Measurements from ENCODE around the gene SPRED2.

Gene SPRED2

GRCh38 chr2:65386344-65386743 is 46.1 kb downstream of the SPRED2 start:
- no peak for DNase-seq (ENCODE audit: low read depth)

- no peak for DNase-seq (ENCODE audit: low read depth)
These were observed 48.6 kb downstream of the SPRED2 start for GRCh38 chr2:65383541-65384488.

- peak; percentile 90 for DNase-seq (ENCODE audit: low read depth)
These were observed 49.5 kb downstream of the SPRED2 start for GRCh38 chr2:65382776-65383357.

- no peak for DNase-seq (ENCODE audit: low read depth)
These were observed 50.1 kb downstream of the SPRED2 start for GRCh38 chr2:65382323-65382722.

- no peak for DNase-seq (ENCODE audit: low read depth)
These were observed 50.8 kb downstream of the SPRED2 start for GRCh38 chr2:65381607-65382051.

GRCh38 chr2:65380255-65380654 is 52.1 kb downstream of the SPRED2 start:
- DNase-seq (ENCODE audit: low read depth): no peak

- DNase-seq (ENCODE audit: low read depth): no peak
These were observed 52.7 kb downstream of the SPRED2 start for GRCh38 chr2:65379721-65380171.

- DNase-seq (ENCODE audit: low read depth): no peak
These were observed 53.2 kb downstream of the SPRED2 start for GRCh38 chr2:65379223-65379622.

- DNase-seq (ENCODE audit: low read depth): no peak
These were observed 54.1 kb downstream of the SPRED2 start for GRCh38 chr2:65378290-65378689.

- peak; percentile 67 for DNase-seq (ENCODE audit: low read depth)
These were observed 54.7 kb downstream of the SPRED2 start for GRCh38 chr2:65377556-65378192.

- DNase-seq (ENCODE audit: low read depth): no peak
These were observed 56.7 kb downstream of the SPRED2 start for GRCh38 chr2:65375723-65376122.

GRCh38 chr2:65374999-65375398 is 57.4 kb downstream of the SPRED2 start:
- DNase-seq (ENCODE audit: low read depth): no peak

- DNase-seq (ENCODE audit: low read depth): no peak
These were observed 57.8 kb downstream of the SPRED2 start for GRCh38 chr2:65374575-65374974.

GRCh38 chr2:65373365-65373918 is 59.0 kb downstream of the SPRED2 start:
- DNase-seq (ENCODE audit: low read depth): no peak

- no peak for DNase-seq (ENCODE audit: low read depth)
These were observed 59.8 kb downstream of the SPRED2 start for GRCh38 chr2:65372619-65373018.

GRCh38 chr2:65371074-65371434 is 61.3 kb downstream of the SPRED2 start:
- no peak for DNase-seq (ENCODE audit: low read depth)

GRCh38 chr2:65370387-65371073 is 61.9 kb downstream of the SPRED2 start:
- no peak for DNase-seq (ENCODE audit: low read depth)

GRCh38 chr2:65369980-65370379 is 62.4 kb downstream of the SPRED2 start:
- no peak for DNase-seq (ENCODE audit: low read depth)

GRCh38 chr2:65369574-65369973 is 62.8 kb downstream of the SPRED2 start:
- no peak for DNase-seq (ENCODE audit: low read depth)

- DNase-seq (ENCODE audit: low read depth): no peak
These were observed 63.9 kb downstream of the SPRED2 start for GRCh38 chr2:65368468-65368867.

GRCh38 chr2:65367524-65367923 is 64.9 kb downstream of the SPRED2 start:
- DNase-seq (ENCODE audit: low read depth): peak; percentile 88

- DNase-seq (ENCODE audit: low read depth): peak; percentile 93
These were observed 65.7 kb downstream of the SPRED2 start for GRCh38 chr2:65366595-65367125.
